Measurements from ENCODE around the gene DEDD2. TPM values are rescaled to one million over a fixed set of nuclear protein-coding genes. Genes with fewer than 3 reads are reported as not detected.
"Not testable (repeated sequence)": the region's sequence is repeated elsewhere in the genome, so short reads cannot be mapped to it uniquely, and the experiment has no call there.

DEDD2 gene, protein sequence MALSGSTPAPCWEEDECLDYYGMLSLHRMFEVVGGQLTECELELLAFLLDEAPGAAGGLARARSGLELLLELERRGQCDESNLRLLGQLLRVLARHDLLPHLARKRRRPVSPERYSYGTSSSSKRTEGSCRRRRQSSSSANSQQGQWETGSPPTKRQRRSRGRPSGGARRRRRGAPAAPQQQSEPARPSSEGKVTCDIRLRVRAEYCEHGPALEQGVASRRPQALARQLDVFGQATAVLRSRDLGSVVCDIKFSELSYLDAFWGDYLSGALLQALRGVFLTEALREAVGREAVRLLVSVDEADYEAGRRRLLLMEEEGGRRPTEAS
- total RNA-seq: 10 to 100 TPM; 25.2 to 29.1 (median 28.1) TPM

DNA sequence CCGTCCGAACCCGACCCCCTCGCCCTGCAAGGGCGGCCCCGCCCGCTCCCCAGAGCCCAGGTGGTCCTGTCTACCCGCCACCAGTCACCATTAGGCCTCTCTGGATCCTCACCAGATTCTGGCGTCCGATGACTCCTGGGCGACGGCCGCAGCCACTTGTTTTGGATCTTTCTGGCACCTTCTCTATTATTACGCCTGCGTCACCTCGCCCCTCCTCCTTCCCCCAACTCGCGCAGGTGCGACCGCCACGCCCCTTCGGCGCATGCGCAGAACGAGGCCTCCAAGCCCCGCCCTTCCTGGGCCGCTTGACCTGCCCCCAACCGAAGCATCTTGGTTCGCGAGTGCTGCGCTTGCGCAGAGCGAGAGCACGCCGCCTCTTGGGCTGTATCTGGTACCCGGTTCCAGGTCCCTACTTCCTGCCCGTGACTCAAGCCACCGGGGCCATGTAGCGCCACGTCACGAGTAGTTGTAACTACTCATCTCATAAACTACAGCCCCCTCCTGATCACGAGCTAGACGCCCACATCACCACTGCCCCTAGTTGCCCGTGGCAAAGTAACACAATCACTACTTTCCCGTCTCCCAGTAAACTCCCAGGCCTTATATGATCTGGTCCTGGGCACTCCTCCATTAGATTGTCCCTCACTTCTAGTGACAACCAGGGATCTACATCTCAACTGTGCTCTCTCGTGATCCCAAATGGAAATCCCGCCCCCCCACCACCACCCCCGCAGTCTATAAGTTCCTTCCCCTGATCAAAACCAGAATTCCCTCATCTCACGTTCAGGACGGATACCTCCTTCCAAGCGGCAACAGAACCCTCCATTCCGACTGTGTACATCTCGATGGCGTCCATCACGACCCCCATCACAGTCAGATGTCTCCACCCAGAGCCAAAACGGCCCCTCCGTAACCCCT is at the start of gene DEDD2:
Gene DEDD2 (minus strand): TSS at position 158 of the 918 bp plus-strand sequence. CDS start 670 bp downstream, outside the sequence.
- Mint-ChIP-seq H3K4me3 (peak within 1 kb of the TSS; percentile 89), H3K36me3 (ENCODE audit: insufficient read depth) (peaks cover 19% of the 10 kb centered on the region), H3K9me3 (no peaks in the 10 kb centered on the region), H3K4me1 (ENCODE audit: low read depth) (peaks cover 76% of the 10 kb centered on the region), H3K27me3 (ENCODE audit: low read depth) (no peaks in the 10 kb centered on the region)
- peak; percentile 100 for DNase-seq
- ATAC-seq: peak; percentile 76 to 77

DNA sequence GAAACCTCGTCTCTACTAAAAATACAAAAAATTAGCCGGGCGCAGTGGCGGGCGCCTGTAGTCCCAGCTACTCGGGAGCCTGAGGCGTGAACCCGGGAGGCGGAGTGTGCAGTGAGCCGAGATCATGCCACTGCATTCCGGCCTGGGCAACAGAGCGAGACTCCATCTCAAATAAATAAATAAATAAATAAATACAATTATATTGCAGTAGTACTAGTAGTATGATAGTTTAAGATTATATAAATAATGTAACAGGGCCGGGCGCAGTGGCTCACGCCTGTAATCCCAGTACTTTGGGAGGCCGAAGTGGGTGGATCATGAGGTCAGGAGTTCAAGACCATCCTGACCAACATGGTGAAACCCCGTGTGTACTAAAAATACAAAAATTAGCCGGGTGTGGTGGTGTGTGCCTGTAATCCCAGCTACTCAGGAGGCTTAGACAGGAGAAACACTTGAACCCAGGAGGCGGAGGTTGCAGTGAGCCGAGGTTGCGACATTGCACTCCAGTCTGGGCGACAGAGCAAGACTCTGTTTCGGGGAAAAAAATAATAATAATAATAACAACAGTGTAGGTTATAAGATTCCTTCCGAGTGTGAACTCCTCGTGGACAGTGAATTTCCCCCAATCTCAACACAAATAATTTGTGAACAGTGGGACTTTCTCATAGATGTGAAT is 49.6 kb upstream of the DEDD2 start:
- not testable (repeated sequence) for H3K4me3 Mint-ChIP-seq; ATAC-seq; DNase-seq; H3K9me3 Mint-ChIP-seq; H3K27me3 Mint-ChIP-seq (ENCODE audit: low read depth); H3K36me3 Mint-ChIP-seq (ENCODE audit: insufficient read depth)
- H3K4me1 Mint-ChIP-seq (ENCODE audit: low read depth): peaks cover 29% of the 10 kb centered on the region

DNA sequence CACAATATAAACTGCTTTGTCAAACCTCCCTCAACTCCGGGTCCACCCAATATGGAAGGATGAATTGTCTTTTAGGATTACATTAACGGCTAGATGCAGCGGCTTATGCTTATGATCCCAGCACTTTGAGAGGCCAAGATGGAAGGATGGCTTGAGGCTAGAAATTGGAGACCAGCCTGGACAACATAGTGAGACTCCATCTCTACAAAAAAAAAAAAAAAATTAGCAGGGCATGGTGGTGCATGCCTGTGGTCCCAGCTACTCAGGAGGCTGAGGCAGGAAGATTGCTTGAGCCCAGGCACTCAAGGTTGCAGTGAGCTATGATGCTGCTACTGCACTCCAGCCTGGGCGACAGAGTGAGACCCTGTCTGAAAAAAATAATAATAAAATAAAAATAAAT is 48.6 kb upstream of the DEDD2 start:
- H3K9me3 Mint-ChIP-seq; H3K36me3 Mint-ChIP-seq (ENCODE audit: insufficient read depth); ATAC-seq; H3K27me3 Mint-ChIP-seq (ENCODE audit: low read depth); H3K4me3 Mint-ChIP-seq; DNase-seq: not testable (repeated sequence)
- H3K4me1 Mint-ChIP-seq (ENCODE audit: low read depth): peaks cover 23% of the 10 kb centered on the region

DNA sequence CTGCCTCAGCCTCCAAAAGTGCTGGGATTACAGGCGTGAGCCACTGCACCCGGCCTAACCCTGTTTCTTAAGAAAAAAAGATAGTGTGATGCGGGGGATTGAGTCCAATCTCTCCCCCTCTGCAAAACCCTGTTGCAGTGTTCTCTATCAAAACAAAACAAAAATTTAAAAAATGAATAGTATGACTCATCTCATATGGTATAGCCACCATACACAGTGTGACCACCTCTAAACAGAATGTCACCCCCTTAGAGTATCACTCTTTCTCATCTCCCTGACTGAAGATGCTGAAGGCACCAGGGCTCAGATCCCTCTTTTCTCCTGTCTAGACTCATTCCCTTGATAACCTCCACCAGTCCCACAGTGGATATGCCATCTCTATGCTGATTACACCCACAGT is 44.3 kb upstream of the DEDD2 start:
- Mint-ChIP-seq H3K36me3 (ENCODE audit: insufficient read depth) (no peaks in the 10 kb centered on the region), H3K9me3 (no peaks in the 10 kb centered on the region), H3K27me3 (ENCODE audit: low read depth) (no peaks in the 10 kb centered on the region), H3K4me1 (ENCODE audit: low read depth) (no peaks in the 10 kb centered on the region), H3K4me3 (no peak overlapping the region)
- ATAC-seq: peak; percentile 48 to 52
- DNase-seq: no peak

DNA sequence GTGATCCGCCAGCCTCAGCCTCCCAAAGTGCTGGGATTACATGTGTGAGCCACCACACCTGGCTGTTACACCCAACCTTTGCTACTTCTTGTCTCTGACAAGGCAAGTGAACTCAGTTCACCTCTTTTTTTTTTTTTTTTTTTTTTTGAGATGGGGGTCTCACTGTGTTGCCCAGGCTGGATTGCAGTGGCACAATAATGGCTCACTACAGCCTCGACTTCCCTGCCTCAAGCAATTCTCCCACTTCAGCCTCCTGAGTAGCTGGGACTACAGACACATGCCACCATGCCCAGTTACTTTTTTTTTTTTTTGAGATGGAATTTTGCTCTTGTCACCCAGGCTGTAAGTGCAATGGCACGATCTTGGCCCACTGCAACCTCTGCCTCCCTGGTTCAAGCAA is 40.4 kb upstream of the DEDD2 start:
- DNase-seq; H3K36me3 Mint-ChIP-seq (ENCODE audit: insufficient read depth); ATAC-seq; H3K4me3 Mint-ChIP-seq; H3K4me1 Mint-ChIP-seq (ENCODE audit: low read depth); H3K9me3 Mint-ChIP-seq; H3K27me3 Mint-ChIP-seq (ENCODE audit: low read depth): not testable (repeated sequence)

DNA sequence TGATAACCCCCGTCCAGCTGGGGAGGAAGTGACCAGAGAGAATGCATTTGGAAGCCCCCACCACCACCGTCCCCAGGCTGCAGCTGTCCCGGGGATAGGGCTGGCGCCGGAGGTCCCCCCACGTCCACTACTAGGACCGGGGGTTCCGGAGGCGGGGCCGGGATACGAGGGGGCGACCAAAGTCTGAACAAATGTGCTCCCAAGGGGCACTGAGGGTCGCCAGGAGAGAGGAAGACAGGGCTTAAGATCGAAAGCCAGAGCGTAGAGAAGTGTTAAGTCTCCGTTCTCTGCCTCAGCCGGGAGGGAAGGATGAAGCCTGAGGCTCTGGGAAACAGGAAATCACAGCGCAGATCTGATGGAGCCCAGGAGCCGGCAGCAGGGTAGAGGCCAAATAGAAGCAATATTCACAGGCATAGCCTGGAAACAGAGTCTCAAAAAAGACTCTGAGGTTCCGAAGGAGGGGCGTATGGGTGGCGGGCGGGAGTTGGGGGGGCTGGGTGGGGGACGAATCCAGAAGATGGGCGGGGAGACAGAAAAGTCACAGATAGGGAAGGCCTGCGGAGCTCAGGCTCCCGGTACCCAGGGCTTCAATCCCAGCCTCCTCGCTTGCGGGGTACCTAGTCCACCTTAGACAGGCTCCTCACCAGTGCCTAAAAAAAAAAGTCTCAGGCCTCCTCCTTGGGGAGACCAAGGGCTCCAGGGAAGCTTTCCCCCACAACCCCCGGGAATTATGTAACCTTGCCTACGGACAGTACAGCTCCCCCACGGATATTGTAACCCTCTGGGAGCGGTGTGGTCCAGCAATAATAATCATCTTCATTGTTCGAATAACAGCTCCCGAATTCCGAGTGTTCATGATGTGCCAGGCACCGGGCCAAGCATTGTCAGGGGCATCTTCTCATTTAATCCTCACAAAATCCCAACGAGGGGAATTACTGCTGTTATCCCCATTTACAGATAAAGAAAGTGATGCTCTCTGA is 38.6 kb upstream of the DEDD2 start:
- no peaks in the 10 kb centered on the region for H3K36me3 Mint-ChIP-seq (ENCODE audit: insufficient read depth)
- ATAC-seq: no peak
- peaks cover 23% of the 10 kb centered on the region for H3K4me1 Mint-ChIP-seq (ENCODE audit: low read depth)
- no peaks in the 10 kb centered on the region for H3K9me3 Mint-ChIP-seq
- no peak for DNase-seq
- H3K27me3 Mint-ChIP-seq (ENCODE audit: low read depth): peaks cover 3% of the 10 kb centered on the region
- H3K4me3 Mint-ChIP-seq: peak overlapping the region; percentile 76

DNA sequence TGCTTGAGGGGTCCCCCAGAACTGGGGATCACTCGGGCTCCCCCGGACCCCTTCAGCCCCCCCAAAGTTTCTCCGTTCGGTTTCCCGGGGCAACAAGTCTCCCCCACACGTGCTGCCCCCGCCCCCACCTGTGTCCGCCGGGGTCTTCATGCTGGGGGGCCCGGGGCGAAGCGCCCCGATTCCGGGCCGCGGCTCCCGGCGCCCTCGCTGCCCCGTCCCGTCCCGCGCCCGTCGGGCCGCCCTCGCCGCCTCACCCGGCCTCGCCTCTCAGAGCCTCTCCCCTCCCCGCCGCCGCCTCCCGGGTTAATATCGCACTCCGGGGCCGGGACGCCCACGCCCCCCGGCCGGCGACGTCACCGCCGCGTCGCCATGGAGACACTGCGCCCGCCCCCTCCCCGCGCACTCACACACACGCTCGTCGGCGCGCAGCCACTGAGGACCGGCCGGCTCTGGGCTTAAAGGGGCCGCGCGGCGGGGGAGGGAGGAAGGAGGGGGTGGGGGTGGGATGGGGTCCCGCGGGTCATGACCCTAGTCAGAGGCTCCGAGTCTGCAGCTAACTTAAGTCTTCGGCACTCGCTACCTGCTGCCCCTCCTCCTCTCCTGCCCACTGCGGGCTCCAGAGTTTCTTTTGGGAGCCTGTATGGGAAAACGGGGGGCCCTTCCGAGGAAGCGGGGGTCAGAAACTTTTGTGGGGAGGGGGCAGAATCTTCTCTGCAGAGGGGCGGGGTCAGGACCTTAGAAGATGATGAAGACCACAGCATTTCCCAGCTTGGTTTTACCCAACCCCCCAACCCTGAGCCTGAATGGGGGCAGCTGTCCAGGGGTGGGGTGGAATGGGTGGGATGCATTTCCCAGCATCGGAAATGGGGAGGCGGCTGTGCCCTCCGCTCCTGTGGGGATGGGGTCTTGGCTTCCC is 37.6 kb upstream of the DEDD2 start, which contains the start of gene ERF:
Gene ERF (minus strand): TSS at position 279 of the 916 bp plus-strand sequence. CDS start 129 bp downstream, at position 150.
- H3K27me3 Mint-ChIP-seq (ENCODE audit: low read depth): peaks cover 3% of the 10 kb centered on the region
- H3K9me3 Mint-ChIP-seq: no peaks in the 10 kb centered on the region
- H3K36me3 Mint-ChIP-seq (ENCODE audit: insufficient read depth): no peaks in the 10 kb centered on the region
- DNase-seq (peak; percentile 94), ATAC-seq (peak; percentile 73 to 74)
- peak within 1 kb of the TSS; percentile 76 for H3K4me3 Mint-ChIP-seq
- H3K4me1 Mint-ChIP-seq (ENCODE audit: low read depth): peaks cover 26% of the 10 kb centered on the region

DNA sequence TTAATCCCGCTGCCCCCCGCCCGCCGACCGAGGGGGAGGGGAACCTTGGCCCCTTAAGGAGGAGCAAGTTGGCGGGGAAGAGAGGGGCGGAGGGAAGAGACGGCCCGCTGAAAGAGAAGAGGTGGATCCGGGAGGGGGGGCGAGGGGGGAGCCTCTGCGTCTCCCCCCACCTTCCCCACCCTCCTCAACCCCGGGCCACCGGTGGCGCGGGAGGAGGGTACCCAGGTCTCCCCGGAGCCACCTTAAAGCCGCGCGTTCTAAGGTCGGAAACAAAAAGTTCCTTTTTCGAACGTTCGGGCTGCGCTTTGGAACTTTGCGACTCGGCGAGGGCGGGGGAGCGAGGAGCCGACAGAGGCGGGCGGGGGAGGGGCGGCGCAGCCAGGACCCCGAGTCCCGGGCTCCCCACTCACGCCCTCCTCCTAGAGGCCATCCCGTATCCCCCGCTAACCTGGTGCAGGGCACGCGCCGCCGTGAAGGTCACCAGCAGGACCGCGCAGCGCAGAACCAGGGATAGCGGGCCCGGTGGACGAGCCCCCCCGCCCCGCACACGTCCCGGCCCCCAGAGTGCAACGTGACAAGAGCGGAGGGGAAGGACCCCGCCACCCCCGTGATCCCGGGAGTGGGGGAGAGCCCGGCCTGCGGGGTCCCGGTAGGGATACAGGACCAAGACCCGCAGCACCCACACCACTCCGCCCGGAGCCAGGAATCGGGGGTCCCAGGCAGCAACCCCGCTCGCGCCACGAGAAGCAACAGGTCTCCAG is 36.8 kb upstream of the DEDD2 start:
- Mint-ChIP-seq H3K27me3 (ENCODE audit: low read depth) (peaks cover 3% of the 10 kb centered on the region), H3K9me3 (no peaks in the 10 kb centered on the region), H3K36me3 (ENCODE audit: insufficient read depth) (no peaks in the 10 kb centered on the region), H3K4me1 (ENCODE audit: low read depth) (peaks cover 26% of the 10 kb centered on the region), H3K4me3 (peak overlapping the region; percentile 76)
- ATAC-seq (peak; percentile 46 to 47), DNase-seq (peak; percentile 74)

DNA sequence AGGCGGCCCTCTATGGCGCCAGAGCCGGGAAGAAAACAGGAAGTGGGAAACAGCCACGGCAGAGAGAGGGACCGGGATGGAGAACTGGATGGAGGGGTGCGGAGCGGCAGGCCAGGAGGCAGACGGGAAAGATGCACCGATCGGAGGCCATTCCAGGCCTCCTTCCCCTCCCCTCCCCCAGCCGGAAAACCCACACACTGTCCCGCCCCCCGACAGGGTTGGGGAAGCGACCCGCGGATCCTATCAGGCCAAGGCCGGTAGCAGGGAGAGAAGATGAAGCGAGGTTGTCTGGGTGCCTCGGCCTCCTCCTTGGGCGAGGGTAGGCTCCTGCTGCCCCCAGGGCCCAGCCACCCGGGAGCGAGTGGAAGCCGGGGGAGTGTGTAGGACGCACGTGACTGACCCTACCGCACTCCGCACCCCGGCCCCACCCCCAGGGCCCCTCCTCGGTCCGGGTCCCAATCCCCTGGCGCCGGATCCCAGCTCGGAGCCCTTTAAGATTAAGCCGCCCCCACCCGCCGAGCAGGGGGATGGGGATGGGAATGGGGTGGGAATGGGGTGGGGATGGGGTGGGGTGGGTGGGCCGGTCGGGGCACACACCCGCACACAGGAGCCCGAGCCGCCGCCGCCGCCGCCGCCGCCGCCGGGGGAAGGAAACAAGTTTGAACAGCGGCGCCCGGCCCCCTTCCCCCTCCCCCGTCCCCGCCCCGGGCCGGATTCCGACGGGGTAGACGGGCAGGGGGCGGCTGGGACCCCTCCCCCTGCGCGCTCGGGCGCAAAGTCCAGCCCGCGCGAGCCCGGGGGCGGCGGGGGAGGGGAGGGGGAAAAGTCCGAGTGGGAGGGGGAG is 36.0 kb upstream of the DEDD2 start:
- Mint-ChIP-seq H3K27me3 (ENCODE audit: low read depth) (peaks cover 3% of the 10 kb centered on the region), H3K9me3 (no peaks in the 10 kb centered on the region), H3K4me1 (ENCODE audit: low read depth) (peaks cover 26% of the 10 kb centered on the region), H3K4me3 (peak overlapping the region; percentile 96), H3K36me3 (ENCODE audit: insufficient read depth) (no peaks in the 10 kb centered on the region)
- DNase-seq (peak; percentile 44), ATAC-seq (peak; percentile 29 to 31)

DNA sequence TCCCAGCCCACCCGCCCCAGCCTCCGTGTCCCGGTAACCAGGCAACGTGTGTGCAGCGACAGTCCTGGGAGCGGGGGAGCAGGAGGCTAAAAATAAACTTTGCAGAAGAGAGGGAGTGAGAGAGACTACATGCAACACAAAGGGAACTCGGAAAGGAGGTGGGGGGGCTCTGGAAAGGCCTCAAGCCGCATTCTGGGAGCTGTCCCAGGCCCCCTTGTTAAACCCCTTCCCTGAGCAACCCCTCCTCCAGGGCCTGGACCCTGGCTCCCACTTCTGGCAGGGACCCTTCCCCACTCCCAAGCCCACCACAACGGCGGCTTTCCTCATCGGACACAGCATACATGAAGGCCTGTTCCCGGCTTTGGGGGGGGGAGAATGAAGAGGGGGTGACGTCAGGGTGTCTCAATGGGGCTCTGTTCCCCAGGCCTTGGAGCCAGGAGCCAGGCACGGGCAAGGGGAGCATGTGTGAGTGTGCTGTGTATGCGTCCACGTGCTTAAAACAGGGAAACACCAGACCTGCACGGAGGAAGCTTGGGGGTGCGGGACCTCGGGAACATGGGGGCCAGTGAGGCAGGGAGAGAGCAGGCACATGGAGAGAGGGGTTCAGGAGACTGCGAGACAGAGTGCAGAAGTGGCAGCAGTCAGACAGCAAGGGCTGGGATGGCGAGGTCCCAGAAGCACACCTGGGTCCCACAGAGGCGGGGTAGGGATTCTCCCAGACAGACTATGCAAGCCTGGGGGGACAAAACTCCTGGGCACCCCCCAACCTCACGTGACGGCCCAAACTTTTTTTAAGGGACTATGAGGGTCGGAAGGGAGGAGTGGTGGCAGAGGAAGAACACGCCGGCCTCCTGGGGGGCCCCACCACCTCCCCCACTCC is 35.1 kb upstream of the DEDD2 start:
- no peaks in the 10 kb centered on the region for H3K36me3 Mint-ChIP-seq (ENCODE audit: insufficient read depth)

More for the DNA sequence above, 35.1 kb upstream of the DEDD2 start:
- DNase-seq (no peak), ATAC-seq (no peak)
- Mint-ChIP-seq H3K9me3 (no peaks in the 10 kb centered on the region), H3K4me3 (peak overlapping the region; percentile 96), H3K27me3 (ENCODE audit: low read depth) (peaks cover 3% of the 10 kb centered on the region), H3K4me1 (ENCODE audit: low read depth) (peaks cover 26% of the 10 kb centered on the region)

Data from activated T-cell treated with anti-CD3 and anti-CD28 coated beads, Interleukin-2, amount 50 U/mL, for 4 hours (primary cell).